ENCODE measurements around the gene TESK2. TPM values are rescaled to one million over a fixed set of nuclear protein-coding genes. Genes with fewer than 3 reads are reported as not detected.

The TESK2 gene
- total RNA-seq, 1 donor from 2014 or later = 1.6 TPM

GRCh38 chr1:45375104-45376090 lies 115.6 kb downstream of the TESK2 start:
- DNase-seq (ENCODE audit: low read depth) = no peak

GRCh38 chr1:45373573-45373972 lies 117.4 kb downstream of the TESK2 start:
- DNase-seq (ENCODE audit: low read depth) = no peak

- DNase-seq (ENCODE audit: low read depth) = no peak
Measured at GRCh38 chr1:45370575-45370974, 120.4 kb downstream of the TESK2 start.

GRCh38 chr1:45365051-45365450 lies 125.9 kb downstream of the TESK2 start:
- no peak for DNase-seq (ENCODE audit: low read depth)

- no peak for DNase-seq (ENCODE audit: low read depth)
Measured at GRCh38 chr1:45364294-45364693, 126.7 kb downstream of the TESK2 start.

- peak; percentile 22 for DNase-seq (ENCODE audit: low read depth)
Measured at GRCh38 chr1:45360981-45361380, 130.0 kb downstream of the TESK2 start.

- DNase-seq (ENCODE audit: low read depth) = peak; percentile 48
Measured at GRCh38 chr1:45359882-45360513, 131.0 kb downstream of the TESK2 start.

GRCh38 chr1:45356186-45356585 lies 134.8 kb downstream of the TESK2 start:
- DNase-seq (ENCODE audit: low read depth) = peak; percentile 22

GRCh38 chr1:45355683-45356082 lies 135.3 kb downstream of the TESK2 start:
- no peak for DNase-seq (ENCODE audit: low read depth)

GRCh38 chr1:45354838-45355237 lies 136.1 kb downstream of the TESK2 start:
- no peak for DNase-seq (ENCODE audit: low read depth)

- no peak for DNase-seq (ENCODE audit: low read depth)
Measured at GRCh38 chr1:45353685-45354084, 137.3 kb downstream of the TESK2 start.

- no peak for DNase-seq (ENCODE audit: low read depth)
Measured at GRCh38 chr1:45351508-45351907, 139.5 kb downstream of the TESK2 start.

- DNase-seq (ENCODE audit: low read depth) = no peak
Measured at GRCh38 chr1:45348966-45349677, 141.8 kb downstream of the TESK2 start.

- no peak for DNase-seq (ENCODE audit: low read depth)
Measured at GRCh38 chr1:45348609-45348965, 142.4 kb downstream of the TESK2 start.

GRCh38 chr1:45348020-45348419 lies 142.9 kb downstream of the TESK2 start:
- peak; percentile 66 for DNase-seq (ENCODE audit: low read depth)

- no peak for DNase-seq (ENCODE audit: low read depth)
Measured at GRCh38 chr1:45346473-45346872, 144.5 kb downstream of the TESK2 start.

- DNase-seq (ENCODE audit: low read depth) = no peak
Measured at GRCh38 chr1:45345014-45345413, 145.9 kb downstream of the TESK2 start.

- no peak for DNase-seq (ENCODE audit: low read depth)
Measured at GRCh38 chr1:45344499-45344898, 146.5 kb downstream of the TESK2 start.

- peak; percentile 11 for DNase-seq (ENCODE audit: low read depth)
Measured at GRCh38 chr1:45340816-45341466, 150.0 kb downstream of the TESK2 start.

GRCh38 chr1:45339789-45340558 lies 151.0 kb downstream of the TESK2 start, which contains the start of the genes MUTYH and TOE1:
Gene MUTYH (minus strand): TSS chr1:45340440. CDS start chr1:45334505, 5,935 bp downstream.
Gene TOE1 (plus strand): TSS chr1:45340170. CDS start chr1:45340253, 83 bp downstream.
- DNase-seq (ENCODE audit: low read depth) = peak; percentile 84

Measured in renal cortical epithelial cell (primary cell).